Fibroblast of skin of back (primary cell): ENCODE results near the gene ENTPD2.
A peak's percentile ranks its signal among the peaks of the same experiment; 100 is the strongest.
"Not testable (repeated sequence)": the region's sequence is repeated elsewhere in the genome, so short reads cannot be mapped to it uniquely, and the experiment has no call there.

Experiments used
- DNase-seq: peaks from one replicate; pipeline ENCODE4 v3.0.0-alpha.2; 2013

Gene ENTPD2

GRCh38 chr9:137045294-137046087, 8.4 kb downstream of the ENTPD2 start:
- peak; percentile 36 for DNase-seq

GRCh38 chr9:137044502-137045177, 9.2 kb downstream of the ENTPD2 start:
- DNase-seq = no peak

DNA sequence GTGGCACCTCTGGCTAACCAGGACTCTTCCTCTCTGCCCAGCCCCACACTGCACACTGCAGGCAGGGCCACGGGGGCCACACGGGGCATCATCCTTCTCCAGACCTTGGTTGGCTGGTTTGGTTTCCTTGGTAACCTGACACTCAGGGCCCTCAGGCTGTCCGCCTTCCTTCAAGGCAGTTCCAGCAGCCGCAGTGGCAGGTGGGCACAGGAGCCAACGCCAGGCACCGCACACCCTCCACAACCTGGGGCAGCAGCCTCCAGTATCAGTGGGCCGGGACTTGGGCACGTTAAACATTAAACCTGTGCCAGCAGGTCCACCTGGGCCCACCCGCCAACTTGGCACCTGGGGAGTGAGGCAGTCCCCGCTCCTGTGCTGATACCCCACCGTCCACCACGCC, 9.8 kb downstream of the ENTPD2 start:
- DNase-seq = no peak

GRCh38 chr9:137042751-137043727, 10.8 kb downstream of the ENTPD2 start:
- DNase-seq = no peak

- no peak for DNase-seq
Measured at GRCh38 chr9:137041124-137041523, 12.7 kb downstream of the ENTPD2 start.

DNA sequence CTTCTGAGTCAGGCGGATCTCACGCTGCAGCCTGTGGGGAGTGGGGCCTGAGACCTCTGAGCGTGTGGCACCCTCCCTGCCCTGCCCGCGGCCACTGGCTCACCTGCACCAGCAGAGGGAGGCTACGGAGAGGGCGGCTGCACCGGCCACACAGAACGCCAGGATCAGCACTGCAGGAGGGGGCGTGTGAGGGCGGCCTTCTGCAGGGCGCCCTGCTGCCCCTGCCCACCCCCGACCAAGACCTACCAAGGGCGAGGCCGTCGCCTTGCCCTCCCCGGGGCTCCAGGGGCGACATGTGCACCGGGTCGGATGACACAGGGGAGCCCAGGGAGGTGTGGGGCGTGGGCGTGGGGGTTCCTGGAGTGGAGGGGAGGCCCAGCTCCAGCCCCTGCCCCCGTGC, 13.3 kb downstream of the ENTPD2 start:
- DNase-seq = no peak

GRCh38 chr9:137039611-137040366, 14.1 kb downstream of the ENTPD2 start:
- no peak for DNase-seq

- no peak for DNase-seq
Measured at GRCh38 chr9:137038916-137039315, 14.9 kb downstream of the ENTPD2 start.

- DNase-seq = no peak
Measured at GRCh38 chr9:137037483-137037882, 16.4 kb downstream of the ENTPD2 start.

GRCh38 chr9:137037035-137037434, 16.8 kb downstream of the ENTPD2 start:
- no peak for DNase-seq

DNA sequence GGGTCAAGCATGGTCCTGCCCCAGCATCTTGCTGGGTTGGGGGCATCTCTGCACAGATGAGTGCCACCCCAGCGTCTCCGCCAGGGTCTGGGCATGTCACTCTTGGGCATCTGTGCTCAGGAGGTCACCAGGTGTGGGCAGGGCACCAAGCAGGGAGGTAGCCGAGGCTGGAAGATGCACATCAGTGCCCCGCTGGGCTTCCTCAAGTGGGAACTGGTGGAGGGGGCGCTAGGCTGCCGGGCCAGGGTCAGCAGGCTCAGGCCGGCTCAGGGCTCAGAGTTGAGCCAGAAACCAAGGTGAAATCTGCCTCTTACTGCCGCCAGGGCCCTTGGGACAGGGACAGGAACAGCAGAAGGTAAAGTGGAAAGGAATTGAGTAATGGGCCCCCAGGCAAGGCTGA, 17.9 kb downstream of the ENTPD2 start:
- DNase-seq = no peak

DNA sequence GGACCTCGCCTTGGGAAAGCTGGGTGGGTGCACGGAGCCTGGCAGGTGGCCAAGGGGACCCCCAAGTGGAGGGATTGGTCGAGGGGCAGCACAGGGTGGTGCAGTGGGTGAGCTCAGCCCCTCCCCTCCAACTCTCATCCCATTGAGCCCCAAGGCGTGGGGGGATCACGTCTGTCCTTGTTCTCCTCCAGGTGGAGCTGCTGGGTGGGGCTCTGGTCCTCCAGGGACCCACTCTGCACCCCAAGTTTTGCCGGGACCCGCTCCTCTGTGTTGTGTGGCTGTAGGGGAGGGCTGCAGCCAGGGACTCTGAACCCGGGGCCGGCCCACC, 18.4 kb downstream of the ENTPD2 start:
- no peak for DNase-seq

- DNase-seq = peak; percentile 59
Measured at GRCh38 chr9:137034709-137035506, 19.0 kb downstream of the ENTPD2 start.

GRCh38 chr9:137034039-137034708, 19.7 kb downstream of the ENTPD2 start:
- no peak for DNase-seq

GRCh38 chr9:137033481-137033880, 20.4 kb downstream of the ENTPD2 start:
- DNase-seq = not testable (repeated sequence)

DNA sequence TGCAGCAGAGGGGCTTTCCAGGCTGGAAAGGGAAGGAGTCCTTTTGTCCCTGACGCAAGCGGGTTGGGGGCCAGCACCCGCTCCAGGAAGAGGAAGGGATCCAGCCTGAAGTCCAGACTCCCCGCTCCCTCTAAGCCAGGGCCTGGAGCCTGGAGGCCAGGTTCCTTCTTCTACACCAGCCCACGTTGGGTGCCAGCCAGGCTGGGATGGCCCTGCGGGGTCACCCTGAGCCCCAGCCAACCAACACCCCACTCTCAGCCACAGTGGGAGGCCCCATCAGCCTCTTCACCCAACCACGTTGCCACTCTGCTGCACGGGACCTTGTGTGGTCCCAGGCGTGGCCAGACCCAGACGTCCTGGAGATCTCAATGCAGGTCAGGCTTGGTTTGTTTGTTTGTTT, 21.0 kb downstream of the ENTPD2 start:
- no peak for DNase-seq

GRCh38 chr9:137031904-137032640, 21.8 kb downstream of the ENTPD2 start, which contains the start of gene FUT7:
Gene FUT7, minus strand, starts transcription at chr9:137032088. Its CDS starts 97 bp downstream, at chr9:137031991.
- DNase-seq = no peak

DNA sequence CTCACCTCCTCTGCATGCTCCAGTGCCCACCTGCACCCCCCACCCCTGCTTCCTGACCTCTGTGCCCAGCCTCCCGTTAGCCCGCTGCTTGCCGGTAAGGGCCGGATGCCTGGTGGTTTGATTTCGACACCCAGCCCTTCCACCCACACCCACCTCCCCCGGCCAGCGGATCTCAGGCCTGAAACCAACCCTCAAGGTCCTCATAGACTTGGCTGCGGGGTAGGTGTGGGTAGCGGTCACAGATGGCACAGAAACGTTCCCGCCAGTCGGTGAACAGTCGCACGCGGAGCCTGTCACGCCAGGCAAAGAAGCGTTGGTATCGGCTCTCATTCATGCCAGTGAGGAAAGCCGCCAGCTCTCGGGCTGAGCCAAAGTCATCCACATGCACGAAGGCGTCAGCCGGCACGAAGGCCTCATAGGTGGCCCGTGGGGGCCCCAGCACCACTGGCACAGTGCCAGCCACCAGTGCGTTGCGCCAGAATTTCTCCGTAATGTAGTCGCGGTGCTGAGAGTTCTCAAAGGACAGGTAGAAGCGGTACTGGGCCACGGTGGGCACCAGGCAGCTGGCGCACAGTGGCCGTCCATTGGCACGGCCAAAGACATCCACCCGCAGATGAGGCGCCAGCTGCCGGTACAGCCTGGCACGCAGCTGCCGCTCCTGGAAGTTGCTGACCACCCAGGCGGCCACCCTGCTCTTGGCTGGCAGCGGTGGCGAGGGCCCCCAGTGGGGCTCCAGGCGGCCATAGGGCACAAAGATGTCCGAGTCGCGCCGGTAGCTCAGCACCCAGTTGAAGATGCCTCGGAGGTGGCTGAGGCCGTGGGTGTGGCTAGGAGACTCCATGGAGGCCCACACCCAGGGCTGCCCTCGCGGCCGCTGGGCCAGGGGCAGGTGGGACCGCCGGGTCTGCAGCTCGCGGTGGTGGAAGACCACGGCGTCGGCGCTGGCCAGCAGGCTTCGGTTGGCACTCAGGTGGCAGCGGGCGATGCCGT, 23.0 kb downstream of the ENTPD2 start:
- no peak for DNase-seq

- DNase-seq = no peak
Measured at GRCh38 chr9:137030006-137030405, 23.9 kb downstream of the ENTPD2 start.
